KG1 (cell line): ENCODE results near the gene ARL6IP1.

ENCODE experiments used
- DNase-seq: peaks from one replicate; lab custom pipeline; 2025; lab: John Stamatoyannopoulos, UW

ARL6IP1 gene

GRCh38 chr16:18801145-18801972 is at the start of gene ARL6IP1:
Gene ARL6IP1 (minus strand): TSS chr16:18801549. CDS start chr16:18801466, 83 bp downstream.
- DNase-seq, result peak; percentile 98

- no peak for DNase-seq
Measured at GRCh38 chr16:18846416-18846815, 45.1 kb upstream of the ARL6IP1 start.

- no peak for DNase-seq
Measured at GRCh38 chr16:18842565-18842964, 41.2 kb upstream of the ARL6IP1 start.

- DNase-seq, result no peak
Measured at GRCh38 chr16:18841833-18842525, 40.6 kb upstream of the ARL6IP1 start.

- DNase-seq, result no peak
Measured at GRCh38 chr16:18839555-18839954, 38.2 kb upstream of the ARL6IP1 start.

GRCh38 chr16:18836702-18837101 is 35.4 kb upstream of the ARL6IP1 start:
- no peak for DNase-seq

- no peak for DNase-seq
Measured at GRCh38 chr16:18834864-18835263, 33.5 kb upstream of the ARL6IP1 start.

GRCh38 chr16:18833707-18834505 is 32.6 kb upstream of the ARL6IP1 start:
- DNase-seq, result no peak

- no peak for DNase-seq
Measured at GRCh38 chr16:18832613-18833012, 31.3 kb upstream of the ARL6IP1 start.

- no peak for DNase-seq
Measured at GRCh38 chr16:18832006-18832405, 30.7 kb upstream of the ARL6IP1 start.

GRCh38 chr16:18829251-18829650 is 27.9 kb upstream of the ARL6IP1 start:
- DNase-seq, result no peak

GRCh38 chr16:18827890-18828289 is 26.5 kb upstream of the ARL6IP1 start:
- DNase-seq, result no peak

- DNase-seq, result no peak
Measured at GRCh38 chr16:18816286-18816685, 14.9 kb upstream of the ARL6IP1 start.

- DNase-seq, result no peak
Measured at GRCh38 chr16:18811925-18812324, 10.6 kb upstream of the ARL6IP1 start.

GRCh38 chr16:18809165-18809564 is 7.8 kb upstream of the ARL6IP1 start:
- no peak for DNase-seq

- DNase-seq, result no peak
Measured at GRCh38 chr16:18805257-18805773, 4.0 kb upstream of the ARL6IP1 start.

- no peak for DNase-seq
Measured at GRCh38 chr16:18804540-18804939, 3.2 kb upstream of the ARL6IP1 start.

GRCh38 chr16:18803569-18804462 is 2.5 kb upstream of the ARL6IP1 start:
- no peak for DNase-seq

- no peak for DNase-seq
Measured at GRCh38 chr16:18802767-18803343, 1.5 kb upstream of the ARL6IP1 start.

GRCh38 chr16:18800775-18801144 is 589 bp downstream of the ARL6IP1 start:
- no peak for DNase-seq

- DNase-seq, result no peak
Measured at GRCh38 chr16:18800293-18800692, 1.1 kb downstream of the ARL6IP1 start.
